K562 (cell line): ENCODE data around the gene CBX4. TPM values are rescaled to one million over a fixed set of nuclear protein-coding genes. Genes with fewer than 3 reads are reported as not detected.
A peak's percentile ranks its signal among the peaks of the same experiment; 100 is the strongest.

ENCODE experiments used
- ATAC-seq: fragments of 200-7000 bp; cut with Tn5 transposase; 3 replicates; pipeline ENCODE4 v1.9.1; 2020; ENCODE audit warnings: moderate library complexity
- BruUV-seq: library from RNA; stranded (reverse); fragments of 400-500 nt; replicated peaks from 2 replicates; lab custom pipeline; 2021; lab: Mats Ljungman, UMichigan
- CTCF ChIA-PET: fragments of 300-600 bp; formaldehyde crosslinking; extraction: SDS; loops from one replicate; lab custom pipeline; 2021; ENCODE audit warnings: low intra/inter-chr PET ratio; lab: Yijun Ruan, JAX
- POLR2A ChIA-PET: fragments of 300-600, 350-650 bp; sonication (Branson Sonifier 250); formaldehyde crosslinking; extraction: SDS; loops from one replicate; lab custom pipeline; 2021; ENCODE audit warnings: antibody characterized with exemption, inconsistent platforms; lab: Yijun Ruan, JAX
- DNase-seq, 4 experiments: peaks; one replicate each; pipeline versions ENCODE4 v3.0.0 to v3.0.0-alpha.2; 2011 to 2018; ENCODE audit warnings: low spot score in 3 of 4, mixed read lengths in 3 of 4; ENCODE audit errors: extremely low read depth in 1 of 4
- FAIRE-seq: peaks from 2 replicates; lab custom pipeline; 2011; peaks lifted over from hg19 to GRCh38; lab: Jason Lieb, UNC
- H2AFZ ChIP-seq: 2 replicates; pipeline ENCODE4 v1.6.0; 2011; ENCODE audit warnings: low read depth, low read length, control low read depth, inconsistent platforms
- H3K27ac ChIP-seq: fragments of 200-600 bp; 3 replicates; pipeline ENCODE4 v1.8.0; 2011; ENCODE audit warnings: low read depth, mild to moderate bottlenecking, control low read depth, inconsistent platforms, low read length, moderate library complexity, mixed read lengths; ENCODE audit errors: extremely low read depth
- H3K27me3 ChIP-seq, 2 experiments: fragments of 300-600 bp in 1 of 2; 2 replicates in 1 of 2; 3 replicates in 1 of 2; pipeline versions ENCODE4 v1.6.0 to v1.8.0; 2011; ENCODE audit warnings: inconsistent platforms in 2 of 2, low read length in 2 of 2, mild to moderate bottlenecking in 1 of 2, mixed read lengths in 1 of 2, moderate library complexity in 1 of 2; ENCODE audit not compliant: control insufficient read depth in 2 of 2, insufficient read depth in 2 of 2
- H3K36me3 ChIP-seq: fragments of 300-600 bp; 3 replicates; pipeline ENCODE4 v1.8.0; 2011; ENCODE audit warnings: mild to moderate bottlenecking, low read length, inconsistent platforms; ENCODE audit not compliant: control insufficient read depth, insufficient read depth
- H3K4me1 ChIP-seq, 2 experiments: fragments of 200-600 bp in 1 of 2; replicated peaks in 1 of 2; 2 replicates in 1 of 2; 3 replicates in 1 of 2; pipeline versions ENCODE4 v1.5.1 to v1.8.0; 2011; ENCODE audit warnings: inconsistent platforms in 2 of 2, low read length in 2 of 2, mild to moderate bottlenecking in 1 of 2, mixed read lengths in 1 of 2, moderate library complexity in 1 of 2; ENCODE audit not compliant: control insufficient read depth in 2 of 2, insufficient read depth in 2 of 2
- H3K4me2 ChIP-seq: 2 replicates; pipeline ENCODE4 v1.6.1; 2011; ENCODE audit warnings: low read length, control low read depth, inconsistent platforms, mixed read lengths; ENCODE audit not compliant: insufficient read depth
- H3K4me3 ChIP-seq: fragments of 200-600 bp; sonication (generic), shearing (Covaris generic); 2 replicates; pipeline ENCODE4 v1.5.1; 2016; ENCODE audit warnings: control low read depth, inconsistent platforms
- H3K79me2 ChIP-seq: fragments of 200-600 bp; 3 replicates; pipeline ENCODE4 v1.8.0; 2011; ENCODE audit warnings: low read length, inconsistent platforms; ENCODE audit not compliant: control insufficient read depth, insufficient read depth
- H3K9ac ChIP-seq, 2 experiments: 2 replicates each; pipeline versions ENCODE4 v1.6.0 to v1.6.1; 2011; ENCODE audit warnings: low read depth in 2 of 2, low read length in 2 of 2, control low read depth in 1 of 2, inconsistent platforms in 1 of 2, mild to moderate bottlenecking in 1 of 2, mixed read lengths in 1 of 2; ENCODE audit not compliant: insufficient read depth in 1 of 2
- H3K9me1 ChIP-seq: one replicate; pipeline ENCODE4 v1.6.0; 2011; ENCODE audit warnings: inconsistent platforms, mild to moderate bottlenecking, low read length, moderate library complexity; ENCODE audit not compliant: control insufficient read depth, insufficient read depth
- H3K9me3 ChIP-seq: replicated peaks from 2 replicates; pipeline ENCODE4 v1.5.1; 2011; ENCODE audit warnings: low read depth, low read length, inconsistent platforms; ENCODE audit not compliant: control insufficient read depth, insufficient read depth
- H4K20me1 ChIP-seq: replicated peaks from 2 replicates; pipeline ENCODE4 v1.6.1; 2011; ENCODE audit warnings: low read length, inconsistent platforms, mixed read lengths; ENCODE audit not compliant: control insufficient read depth, insufficient read depth
- BRD4 ChIP-seq: fragments of 200-600 bp; sonication (generic); IDR thresholded peaks from 2 replicates; pipeline ENCODE4 v1.6.1; 2017; ENCODE audit warnings: inconsistent platforms
- CBX1 ChIP-seq: sonication (generic); IDR thresholded peaks from 2 replicates; pipeline ENCODE4 v1.6.1; 2016; ENCODE audit warnings: antibody characterized with exemption, low read depth, mild to moderate bottlenecking
- EGR1 ChIP-seq: fragments of 450-650 bp; conservative IDR thresholded peaks from 2 replicates; pipeline ENCODE4 v1.6.1; 2017; ENCODE audit warnings: mild to moderate bottlenecking
- ETS2 ChIP-seq: IDR thresholded peaks from 2 replicates; pipeline ENCODE4 v1.6.1; 2016; ENCODE audit warnings: borderline replicate concordance, missing genetic modification characterization, mild to moderate bottlenecking, moderate library complexity, missing compliant biosample characterization; ENCODE audit not compliant: poor library complexity, severe bottlenecking
- FOXA3 ChIP-seq, 2 experiments: fragments of 450-650 bp in 1 of 2; sonication (generic) in 1 of 2; formaldehyde crosslinking; IDR thresholded peaks in 1 of 2; conservative IDR thresholded peaks in 1 of 2; 2 replicates each; pipeline versions ENCODE4 v1.4.0 to v1.8.0; 2020 to 2022; ENCODE audit warnings: mild to moderate bottlenecking in 2 of 2, missing genetic modification reagents in 1 of 2
- KDM4B ChIP-seq, 2 experiments: fragments of 450-650 bp in 1 of 2; sonication (generic) in 1 of 2; IDR thresholded peaks; 2 replicates each; pipeline ENCODE4 v1.6.1; 2016 to 2017; ENCODE audit warnings: borderline replicate concordance in 2 of 2, antibody characterized with exemption in 1 of 2, low read depth in 1 of 2, mild to moderate bottlenecking in 1 of 2
- MBD1 ChIP-seq: fragments of 250-450 bp; sonication (Bioruptor Pico); IDR thresholded peaks from 2 replicates; pipeline ENCODE4 v1.8.0; 2022; ENCODE audit warnings: inconsistent platforms
- MXI1 ChIP-seq: IDR thresholded peaks from 2 replicates; pipeline ENCODE4 v1.6.1; 2011; ENCODE audit warnings: low read depth, mild to moderate bottlenecking, improper control_type of control experiment, low read length
- NBN ChIP-seq: fragments of 450-650 bp; IDR thresholded peaks from 2 replicates; pipeline ENCODE4 v1.6.1; 2016; ENCODE audit warnings: low read depth, mild to moderate bottlenecking
- PHB ChIP-seq: fragments of 250-450 bp; sonication (Bioruptor Pico); IDR thresholded peaks from 2 replicates; pipeline ENCODE4 v1.5.0; 2021
- POLR2A ChIP-seq: fragments of 450-650 bp; conservative IDR thresholded peaks from 2 replicates; pipeline ENCODE4 v1.6.1; 2016
- POLR3G ChIP-seq: IDR thresholded peaks from 2 replicates; pipeline ENCODE4 v1.6.1; 2011; ENCODE audit not compliant: insufficient read length, insufficient replicate concordance; ENCODE audit errors: extremely low read depth
- RBFOX2 ChIP-seq: fragments of 200-400 bp; formaldehyde crosslinking; IDR thresholded peaks from 2 replicates; pipeline ENCODE4 v1.6.1; 2017; ENCODE audit warnings: low read depth, mild to moderate bottlenecking, low read length, moderate library complexity
- RFX1 ChIP-seq: fragments of 450-650 bp; IDR thresholded peaks from 2 replicates; pipeline ENCODE4 v1.6.1; 2016; ENCODE audit warnings: mild to moderate bottlenecking, moderate library complexity
- SAFB ChIP-seq: fragments of 200-400 bp; formaldehyde crosslinking; IDR thresholded peaks from 2 replicates; pipeline ENCODE4 v1.6.1; 2017; ENCODE audit warnings: low read depth, low read length, borderline replicate concordance
- TGIF2 ChIP-seq: sonication (generic); formaldehyde crosslinking; IDR thresholded peaks from 2 replicates; pipeline ENCODE4 v1.8.1; 2022; ENCODE audit warnings: mild to moderate bottlenecking, missing genetic modification reagents, moderate library complexity
- ZBTB9 ChIP-seq: fragments of 450-650 bp; formaldehyde crosslinking; IDR thresholded peaks from 2 replicates; pipeline ENCODE4 v1.4.0; 2020; ENCODE audit warnings: mild to moderate bottlenecking, moderate library complexity
- ZKSCAN1 ChIP-seq: fragments of 150-350 bp; IDR thresholded peaks from 2 replicates; pipeline ENCODE4 v1.6.1; 2016; ENCODE audit warnings: low read depth, low read length
- ZNF212 ChIP-seq: fragments of 450-650 bp; formaldehyde crosslinking; IDR thresholded peaks from 2 replicates; pipeline ENCODE4 v1.4.0; 2020; ENCODE audit warnings: mild to moderate bottlenecking
- WGBS: fragments of 100-300 bp; shearing (Covaris generic); methylation state at CpG from one replicate; pipeline ENCODE4 v1.1.6; 2016; ENCODE audit warnings: low coverage, mixed read lengths; ENCODE audit not compliant: insufficient coverage; ENCODE audit errors: missing lambda C conversion rate; 5-methylcytosine and 5-hydroxymethylcytosine counted together
- in situ Hi-C: fragments of 300-500 bp; cut with MboI; formaldehyde crosslinking; loops from 4 replicates; pipeline ENCODE4 v1.15.0; 2018; ENCODE audit warnings: inconsistent platforms, mixed read lengths
- intact Hi-C: fragments of 100-400 bp; cut with micrococcal nuclease; formaldehyde crosslinking; loops from 2 replicates; pipeline ENCODE4 v1.14.2; 2022
- polyA plus RNA-seq, 8 experiments: library from polyadenylated mRNA; depleted of rRNA in 4 of 8; stranded (reverse) in 5 of 8; unstranded in 3 of 8; fragments of >200 nt; fragmentation: Nextera tagmentation in 2 of 8; fragmentation: Illumina TruSeq in 1 of 8; extraction: Ambion mirVana in 2 of 8; extraction: Trizol in 1 of 8; gene quantifications; 2 replicates each; pipeline versions ENCODE4 v1.2.1 to v1.2.3, GENCODE V29; 2011 to 2014; ENCODE audit warnings: inconsistent platforms in 1 of 8, missing spikeins in 1 of 8
- total RNA-seq, 7 experiments: library from RNA; depleted of rRNA in 6 of 7; stranded (reverse); fragments of >200 nt in 6 of 7; fragmentation: Illumina TruSeq in 2 of 7; extraction: Trizol in 2 of 7; gene quantifications; 2 replicates each; pipeline versions ENCODE4 v1.2.1 to v1.2.3, GENCODE V29; 2011 to 2021; ENCODE audit warnings: low replicate concordance in 1 of 7

The CBX4 gene
- total and polyA plus RNA-seq, 9 of the 15 experiments (the other 6 are each of a cell fraction or from before 2014, with no cell fraction given) = 0.98 to 50.5 (median 10.0) TPM

GRCh38 chr17:79796763-79797491 is 42.3 kb downstream of the CBX4 start, which contains the start of gene CBX8:
Gene CBX8 (minus strand): TSS chr17:79797077. CDS start chr17:79796998, 79 bp downstream.
- BruUV-seq = no TSS peak
- peak within 1 kb of the TSS; percentile 84 for H3K4me3 ChIP-seq
- FAIRE-seq (peak; percentile 99), ATAC-seq (peak; percentile 93), DNase-seq (peak; percentile 95 to 100 (median 98))
- no peaks in the 10 kb centered on the region for H3K9me3 ChIP-seq
- intact Hi-C loops = loop anchor here (5.0 kb wide), 1 partner anchor 40 kb away; the partner anchor contains the start of gene CBX4
- CTCF ChIA-PET = interaction anchor here (0.7 kb wide), 1 partner anchor 38 kb away, joined by 4 read pairs; no protein-coding TSS in a partner anchor
- POLR2A ChIA-PET = interaction anchor here (0.6 to 2.1 kb wide), 12 partner anchors 10 to 1836 kb away, joined by 3 to 18 read pairs (median 5); partner anchors contain the start of gene CBX4
- H2AFZ ChIP-seq = peak within 1 kb of the TSS; percentile 92
- peak within 1 kb of the TSS; percentile 88 for H3K4me2 ChIP-seq
- peaks cover 21 to 71% of the 10 kb centered on the region in 2 experiments for H3K4me1 ChIP-seq
- in situ Hi-C loops = no loop called here
- WGBS = 0% methylated on average over 3 of the region's 79 CpGs
- H3K36me3 ChIP-seq = peaks cover 20% of the 10 kb centered on the region; the same call in 2 of the 3 replicates
- no peaks in the 10 kb centered on the region for H4K20me1 ChIP-seq
- H3K27ac ChIP-seq = peak within 1 kb of the TSS; percentile 96
- no peaks in the 10 kb centered on the region for H3K27me3 ChIP-seq
- peaks cover 20% of the 10 kb centered on the region for H3K79me2 ChIP-seq
- H3K9me1 ChIP-seq = no peaks in the 10 kb centered on the region
- peak within 1 kb of the TSS; percentile 87 to 100 for H3K9ac ChIP-seq
- peak; percentile 87 for TF ChIP-seq MXI1
- TF ChIP-seq KDM4B (IDR thresholded peaks at IDR 0.05; ENCODE audit: borderline replicate concordance in 2 of 2, low read depth in 1 of 2) = peak in 1 of 2 experiments; percentile 87; a peak in 2 of 4 replicates
- peak; percentile 96 for TF ChIP-seq RFX1
- TF ChIP-seq SAFB = peak; percentile 75
- TF ChIP-seq ZNF212 = no peak
- TF ChIP-seq CBX1 = no peak
- 0 out of 2 replicates have a peak, but pooled peaks have one; percentile 40 for TF ChIP-seq ZBTB9 (CRISPR knock-in tag)
- no peak for TF ChIP-seq POLR3G
- 0 out of 2 replicates have a peak, but pooled peaks have one; percentile 39 for TF ChIP-seq BRD4
- peak; percentile 85 for TF ChIP-seq RBFOX2
- TF ChIP-seq PHB = no peak
- TF ChIP-seq ETS2 (tag) = no peak
- TF ChIP-seq POLR2A = peak; percentile 80
- TF ChIP-seq TGIF2 (CRISPR knock-in tag) = no peak
- no peak for TF ChIP-seq MBD1 (CRISPR knock-in tag)
- peak; percentile 92 for TF ChIP-seq EGR1
- TF ChIP-seq FOXA3 (CRISPR knock-in tag; conservative IDR thresholded peaks at IDR 0.05 in 1 of 2, IDR thresholded peaks at IDR 0.05 in 1 of 2) = peak; percentile 25 to 41; a peak in 1 of 4 replicates
- TF ChIP-seq NBN = 0 out of 2 replicates have a peak, but pooled peaks have one; percentile 15
- 0 out of 2 replicates have a peak, but pooled peaks have one; percentile 2 for TF ChIP-seq ZKSCAN1
